NCI-H2081 treated with DMSO at 0.1 percent for 48 hours (cell line): Measurements from ENCODE around the gene CDCA4.
"Not testable (repeated sequence)": the region's sequence is repeated elsewhere in the genome, so short reads cannot be mapped to it uniquely, and the experiment has no call there.

Experiments used
- DNase-seq: peaks from one replicate; lab custom pipeline; 2025; lab: John Stamatoyannopoulos, UW

Gene CDCA4

GRCh38 chr14:105033412-105033900, 12.6 kb upstream of the CDCA4 start:
- not testable (repeated sequence) for DNase-seq

GRCh38 chr14:105032451-105032901, 11.6 kb upstream of the CDCA4 start:
- not testable (repeated sequence) for DNase-seq

- DNase-seq: no peak
These were observed 10.0 kb upstream of the CDCA4 start for GRCh38 chr14:105030836-105031396.

- no peak for DNase-seq
These were observed 9.3 kb upstream of the CDCA4 start for GRCh38 chr14:105030194-105030593.

- DNase-seq: no peak
These were observed 8.5 kb upstream of the CDCA4 start for GRCh38 chr14:105029402-105029801.

GRCh38 chr14:105028251-105028927, 7.5 kb upstream of the CDCA4 start:
- DNase-seq: no peak

GRCh38 chr14:105027718-105028117, 6.8 kb upstream of the CDCA4 start:
- not testable (repeated sequence) for DNase-seq

- no peak for DNase-seq
These were observed 6.1 kb upstream of the CDCA4 start for GRCh38 chr14:105026802-105027563.

GRCh38 chr14:105026033-105026785, 5.3 kb upstream of the CDCA4 start:
- no peak for DNase-seq

- DNase-seq: no peak
These were observed 4.5 kb upstream of the CDCA4 start for GRCh38 chr14:105025429-105025828.

- DNase-seq: no peak
These were observed 3.1 kb upstream of the CDCA4 start for GRCh38 chr14:105023791-105024480.

- no peak for DNase-seq
These were observed 2.3 kb upstream of the CDCA4 start for GRCh38 chr14:105023144-105023543.

- DNase-seq: no peak
These were observed 1.4 kb upstream of the CDCA4 start for GRCh38 chr14:105022276-105022670.

- DNase-seq: no peak
These were observed 883 bp upstream of the CDCA4 start for GRCh38 chr14:105021656-105022275.

- DNase-seq: no peak
These were observed 745 bp downstream of the CDCA4 start for GRCh38 chr14:105019861-105020814.

- DNase-seq: no peak
These were observed 2.5 kb downstream of the CDCA4 start for GRCh38 chr14:105018414-105018813.

GRCh38 chr14:105015905-105016304, 5.0 kb downstream of the CDCA4 start:
- no peak for DNase-seq

GRCh38 chr14:105015242-105015641, 5.6 kb downstream of the CDCA4 start:
- DNase-seq: no peak

GRCh38 chr14:105014631-105015030, 6.3 kb downstream of the CDCA4 start:
- no peak for DNase-seq

- no peak for DNase-seq
These were observed 6.9 kb downstream of the CDCA4 start for GRCh38 chr14:105014032-105014431.
